ENCODE results near the gene PRDM8.
"Not testable (repeated sequence)": the region's sequence is repeated elsewhere in the genome, so short reads cannot be mapped to it uniquely, and the experiment has no call there.

PRDM8 gene

DNA sequence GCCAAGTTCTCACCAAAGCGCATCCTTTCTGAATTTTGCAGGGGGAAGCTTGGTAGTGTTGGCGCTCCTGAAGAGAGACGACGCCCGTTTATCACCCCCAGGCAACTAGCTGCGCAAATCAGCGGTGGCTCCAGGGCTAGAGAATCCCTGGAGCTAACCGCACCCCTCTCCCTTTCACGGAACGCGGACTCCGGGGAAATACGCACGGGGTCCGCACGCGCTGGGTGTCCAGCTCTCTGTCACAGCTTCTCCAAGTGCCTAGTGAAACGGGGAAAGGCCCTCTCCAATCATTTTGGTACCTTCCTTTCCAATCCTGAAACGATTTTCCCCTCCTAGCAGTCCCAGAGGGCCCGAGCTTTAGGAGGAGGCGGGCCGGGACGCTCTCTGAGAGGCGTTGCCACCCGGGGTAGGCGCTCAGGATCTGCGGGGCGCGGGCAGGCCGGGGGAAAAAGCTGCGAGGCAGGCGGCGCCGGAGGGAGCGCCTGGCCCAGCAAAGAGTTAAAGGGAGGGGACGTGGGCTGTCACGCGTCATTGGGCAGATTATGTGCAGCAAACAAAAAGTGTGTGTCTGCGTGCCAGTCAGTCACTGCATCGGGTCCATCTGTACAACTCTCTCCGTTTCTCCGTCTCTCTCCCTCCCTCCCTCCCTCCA is at the start of gene PRDM8:
Gene PRDM8, plus strand, starts transcription at position 582 of the 652 bp plus-strand sequence. CDS start 2,578 bp downstream, outside the sequence.
- no peak for DNase-seq (ENCODE audit: low read depth)

DNA sequence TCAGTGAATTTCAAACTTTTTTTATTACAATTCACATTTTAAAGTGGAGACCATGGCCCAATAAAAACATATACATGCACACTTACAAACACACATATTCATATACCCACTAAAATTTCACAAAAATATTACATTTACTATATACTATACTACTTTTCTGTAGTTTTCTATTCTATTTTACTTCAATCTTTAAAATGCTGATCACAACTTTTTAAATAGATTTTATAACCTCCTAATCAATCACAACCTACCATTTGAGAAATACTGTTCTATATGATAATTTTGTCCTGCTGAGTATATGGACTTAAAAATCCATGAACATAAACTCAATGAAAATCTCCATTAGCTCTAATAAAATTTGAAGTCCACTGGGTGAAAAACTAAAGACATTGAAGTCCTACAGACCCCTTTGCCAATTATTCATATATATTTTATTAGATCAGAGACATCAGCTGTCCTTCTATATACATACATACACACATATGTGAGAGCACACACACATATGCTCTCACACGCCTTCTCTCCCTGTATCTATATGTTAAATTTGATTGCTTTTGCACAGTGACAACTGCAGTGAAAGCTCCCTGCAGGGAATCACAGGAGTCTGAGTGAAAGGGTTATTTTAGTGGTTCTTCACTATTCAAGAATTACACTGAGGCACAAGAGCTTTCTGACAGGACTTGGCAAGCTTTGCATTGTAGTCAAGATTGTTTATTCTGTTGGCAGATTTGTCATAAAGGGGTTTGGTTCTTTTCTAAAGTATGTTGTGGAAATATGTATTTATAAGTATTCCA is 46.7 kb upstream of the PRDM8 start:
- DNase-seq (ENCODE audit: low read depth) = no peak

DNA sequence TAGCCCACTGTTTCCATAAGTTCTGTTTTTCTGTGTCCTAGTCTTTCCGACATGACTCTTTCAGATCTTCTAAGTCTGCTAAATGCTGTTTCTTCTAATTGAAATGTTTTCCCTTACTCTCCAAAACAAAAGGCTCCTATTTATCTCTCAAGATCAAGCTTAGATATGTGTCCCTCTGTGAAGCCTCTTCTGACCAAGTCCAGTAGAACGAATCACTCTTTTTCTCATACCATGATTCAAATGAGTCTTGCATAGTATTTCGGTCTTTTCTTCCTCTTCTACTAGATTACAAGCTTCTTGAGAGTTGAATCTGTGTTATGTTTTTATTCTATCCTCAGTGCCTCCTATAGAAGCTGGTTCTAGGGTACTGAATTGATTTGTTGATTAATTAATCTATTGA is 45.3 kb upstream of the PRDM8 start:
- DNase-seq (ENCODE audit: low read depth) = no peak

DNA sequence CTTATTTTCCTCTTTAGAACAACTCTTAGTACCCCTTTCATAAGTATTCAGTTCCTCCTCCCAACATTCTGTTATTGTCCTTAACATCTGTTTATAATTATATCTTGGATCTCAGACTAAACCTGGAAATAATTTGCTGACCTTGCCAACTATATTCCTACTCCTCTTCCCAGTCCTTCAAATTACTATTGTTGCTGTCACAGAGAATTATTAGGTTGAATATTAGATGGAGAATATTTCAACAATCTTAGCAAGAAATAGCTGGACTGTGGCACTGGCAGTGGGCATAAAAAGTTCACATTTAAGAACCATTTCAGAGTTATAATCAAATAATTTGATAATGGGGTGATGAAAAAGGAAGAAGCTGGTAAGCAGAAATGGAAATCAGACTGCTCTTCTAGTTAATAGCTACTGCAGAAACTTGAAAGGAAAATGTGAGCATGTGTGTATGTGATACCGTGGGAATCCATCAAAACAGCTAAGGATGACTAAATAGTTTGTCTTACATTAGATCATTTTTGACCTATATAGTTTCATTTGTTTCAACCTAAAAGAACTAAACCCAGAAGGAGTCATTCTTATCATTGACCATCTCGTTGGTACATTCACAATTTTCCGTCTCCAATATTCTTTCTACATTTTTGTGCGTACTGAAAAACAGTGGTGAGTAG is 43.3 kb upstream of the PRDM8 start:
- DNase-seq (ENCODE audit: low read depth) = no peak

DNA sequence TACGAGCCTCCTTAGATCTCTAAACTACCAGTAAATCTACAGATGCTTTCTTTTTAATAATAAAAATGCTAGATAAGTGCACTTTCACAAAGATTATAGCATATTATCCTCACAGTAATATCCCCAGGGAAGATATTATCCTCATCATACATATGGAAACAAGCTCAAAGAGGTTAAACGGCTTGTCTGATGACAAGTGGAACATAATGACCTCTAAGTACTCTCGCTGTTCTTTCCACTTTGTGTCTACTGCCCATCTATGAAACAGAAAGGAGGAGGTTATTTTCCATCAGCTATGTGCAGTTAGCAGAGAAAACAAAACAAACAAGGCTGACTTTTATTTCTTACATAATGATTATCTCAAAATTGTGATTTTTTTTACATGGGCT is 42.8 kb upstream of the PRDM8 start:
- DNase-seq (ENCODE audit: low read depth) = no peak

DNA sequence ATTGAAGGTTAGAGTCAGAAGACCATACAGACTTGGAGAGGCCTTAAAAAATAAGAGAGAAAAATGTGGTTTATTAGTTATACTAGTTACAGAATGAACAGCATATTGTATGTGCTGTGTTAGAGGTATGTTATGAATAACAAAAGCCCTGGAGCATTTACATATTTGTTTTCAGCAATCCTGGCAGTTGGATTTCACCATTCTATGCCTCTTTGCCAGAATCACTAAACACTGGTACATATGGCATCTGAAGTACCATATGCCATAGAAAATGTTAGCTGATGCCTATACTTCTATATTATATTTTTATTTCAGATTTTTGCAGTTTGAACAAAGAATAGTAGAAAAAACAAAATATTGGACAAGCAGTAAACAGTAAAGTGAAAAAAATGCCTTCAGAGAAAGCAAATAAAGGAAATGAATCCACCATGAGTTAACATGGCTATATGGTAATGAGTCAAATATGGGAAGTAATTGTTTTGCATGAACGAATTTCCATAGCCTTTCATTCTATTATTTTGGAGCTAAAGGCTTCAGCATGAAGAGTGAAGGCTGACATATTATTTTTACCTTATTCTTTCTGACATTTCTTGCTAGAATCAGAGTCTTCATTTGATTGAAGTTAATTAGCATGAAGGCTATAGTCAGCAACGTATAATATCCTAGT is 41.9 kb upstream of the PRDM8 start:
- DNase-seq (ENCODE audit: low read depth) = no peak

DNA sequence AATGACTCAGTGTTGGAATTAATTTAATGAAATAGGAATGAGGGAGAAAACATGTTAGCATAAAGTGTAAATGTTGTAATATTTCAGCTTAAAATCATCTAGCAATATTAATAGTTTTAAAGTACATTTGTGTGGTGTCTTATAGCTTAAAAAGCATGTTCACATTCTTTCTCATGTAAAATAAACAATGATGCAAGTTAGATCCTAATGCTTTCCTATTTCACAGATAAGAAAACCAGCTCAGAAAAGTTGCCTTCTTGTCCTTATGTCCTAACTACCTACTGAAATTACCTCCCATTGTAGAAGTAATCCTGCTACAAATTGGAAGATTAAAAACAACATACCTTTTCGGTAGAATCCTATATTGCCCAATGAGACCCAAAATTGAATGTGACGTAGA is 40.9 kb upstream of the PRDM8 start:
- no peak for DNase-seq (ENCODE audit: low read depth)

DNA sequence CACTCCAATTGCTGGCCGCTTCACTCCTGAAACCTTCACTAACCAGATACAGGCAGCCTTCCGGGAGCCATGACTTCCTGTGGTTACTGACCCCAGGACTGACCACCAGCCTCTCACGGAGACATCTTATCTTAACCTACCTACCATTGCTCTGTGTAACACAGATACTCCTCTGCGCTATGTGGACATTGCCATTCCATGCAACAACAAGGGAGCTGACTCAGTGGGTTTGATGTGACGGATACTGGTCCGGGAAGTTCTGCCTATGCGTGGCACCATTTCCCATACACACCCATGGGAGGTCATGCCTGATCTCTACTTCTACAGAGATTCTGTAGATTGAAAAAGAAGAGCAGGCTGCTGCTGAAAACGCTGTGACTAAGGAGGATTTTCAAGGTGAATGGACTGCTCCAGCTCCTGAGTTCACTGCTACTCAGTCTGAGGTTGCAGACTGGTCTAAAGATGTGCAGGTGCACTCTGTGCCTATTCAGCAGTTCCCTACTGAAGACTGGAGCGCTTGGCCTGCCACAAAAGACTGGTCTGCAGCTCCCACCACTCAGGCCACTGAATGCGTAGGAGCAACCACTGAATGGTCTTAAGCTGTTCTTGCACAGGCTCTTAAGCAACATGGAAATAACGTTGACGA is 35.8 kb upstream of the PRDM8 start:
- no peak for DNase-seq (ENCODE audit: low read depth)

DNA sequence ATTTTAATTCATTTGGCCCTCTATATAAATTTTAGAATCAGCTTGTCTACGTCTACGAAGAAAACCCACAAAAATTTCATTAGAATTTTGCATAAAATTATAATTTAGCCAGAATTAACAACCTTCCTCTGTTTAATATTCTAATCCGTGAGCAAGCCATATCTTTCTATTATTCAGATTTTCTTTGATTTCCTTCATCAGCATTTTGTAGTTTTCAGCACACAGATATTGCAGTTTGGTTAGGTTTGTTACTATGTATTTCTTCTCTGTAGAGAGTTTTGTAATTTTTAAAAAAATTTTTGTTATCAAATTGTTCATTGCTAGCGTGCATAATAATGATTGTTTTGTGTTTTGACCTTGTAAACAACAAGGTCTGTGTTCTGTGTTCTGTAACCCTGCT is 34.9 kb upstream of the PRDM8 start:
- no peak for DNase-seq (ENCODE audit: low read depth)

DNA sequence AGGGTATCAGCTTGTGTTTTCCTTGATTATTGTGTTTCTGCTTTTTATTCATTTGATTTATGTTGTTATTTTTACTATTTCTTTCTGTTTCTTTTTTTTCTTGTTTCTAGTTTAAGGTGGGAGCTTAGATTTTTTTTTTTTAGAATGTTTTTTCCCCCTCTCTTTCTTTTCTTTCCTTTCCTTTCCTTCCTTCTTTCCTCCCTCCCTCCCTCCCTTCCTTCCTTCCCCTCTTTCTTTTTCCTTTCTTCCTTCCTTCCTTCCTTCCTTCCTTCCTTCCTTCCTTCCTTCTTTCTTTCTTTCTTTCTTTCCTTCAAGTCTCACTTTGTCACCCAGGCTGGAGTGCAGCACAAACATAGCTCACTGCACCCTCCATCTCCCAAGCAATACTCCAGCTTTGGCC is 31.4 kb upstream of the PRDM8 start:
- no peak for DNase-seq (ENCODE audit: low read depth)

DNA sequence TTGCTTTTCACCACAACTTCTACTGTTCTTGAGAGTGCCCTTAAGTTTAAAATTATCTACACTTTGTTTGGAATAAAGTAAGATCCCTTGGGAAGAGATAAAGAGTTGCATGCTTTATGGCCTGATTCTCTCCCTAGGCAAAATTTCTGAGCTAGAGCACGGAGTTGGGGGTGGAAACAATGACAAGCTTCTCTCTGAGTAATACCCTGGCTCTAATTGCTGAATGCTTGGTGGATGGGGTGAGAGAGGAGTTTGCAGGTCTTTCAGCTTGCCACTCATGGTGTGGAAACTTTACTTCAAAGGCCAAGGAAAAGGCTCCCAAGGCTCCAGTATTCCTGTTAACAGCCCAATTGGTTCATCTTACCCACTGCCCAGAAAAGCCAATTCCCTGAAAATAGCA is 26.1 kb upstream of the PRDM8 start:
- no peak for DNase-seq (ENCODE audit: low read depth)

DNA sequence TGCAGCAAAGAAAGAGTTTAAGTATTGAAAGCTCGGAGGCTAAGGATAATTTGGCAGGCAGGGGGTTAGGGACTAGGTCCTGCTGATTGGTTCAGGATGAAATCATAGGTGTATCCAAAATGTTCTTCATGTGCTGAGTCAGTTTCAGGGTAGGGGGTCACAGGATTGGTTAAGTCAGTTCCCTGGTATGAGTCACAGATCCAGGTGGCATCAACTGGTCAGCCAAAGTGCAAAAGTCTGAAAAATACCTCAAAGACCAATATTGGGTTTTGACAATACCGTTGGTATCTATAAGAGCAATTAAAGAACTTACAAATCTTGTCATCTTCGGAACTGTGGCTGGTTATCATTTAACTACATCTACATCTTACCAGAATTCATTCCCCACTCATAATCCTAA is 25.6 kb upstream of the PRDM8 start:
- no peak for DNase-seq (ENCODE audit: low read depth)

DNA sequence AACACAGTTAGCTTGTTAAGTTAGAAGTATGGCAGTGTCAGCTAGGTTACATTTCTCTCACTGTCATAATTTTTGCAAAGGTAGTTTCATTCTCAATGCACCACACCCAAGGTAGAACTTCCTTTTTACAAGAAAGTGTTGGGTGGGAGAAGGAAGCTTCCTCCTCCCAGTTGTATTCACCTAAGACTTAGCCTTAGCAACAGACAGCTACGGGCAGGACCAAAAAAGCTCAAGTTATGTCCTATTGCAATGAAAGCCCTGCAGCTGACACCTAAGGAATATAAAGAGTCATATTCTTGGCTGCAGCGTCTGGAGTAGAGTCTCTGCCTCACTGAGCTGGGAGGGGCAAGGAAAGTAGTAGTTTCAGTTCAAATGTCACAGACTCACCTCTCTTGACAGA is 25.1 kb upstream of the PRDM8 start:
- no peak for DNase-seq (ENCODE audit: low read depth)

DNA sequence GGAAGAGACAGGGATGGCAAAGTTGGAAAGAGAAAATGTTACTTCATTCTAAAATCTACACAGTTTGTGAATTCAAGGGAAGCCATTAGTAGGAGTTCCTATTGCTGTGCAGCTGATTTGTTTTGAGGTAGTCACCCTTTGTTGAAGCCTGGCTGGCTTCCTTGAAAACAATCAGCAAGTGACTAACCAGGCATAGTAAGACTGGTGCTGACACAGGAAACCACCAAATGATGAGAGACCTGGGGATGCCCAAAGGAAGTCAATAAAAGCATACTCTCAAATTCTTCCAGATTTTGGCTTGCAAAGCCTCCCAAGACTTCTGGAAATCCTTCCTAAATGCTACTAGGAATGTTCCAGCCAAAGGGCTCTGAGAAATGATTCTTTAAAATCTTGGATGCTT is 23.9 kb upstream of the PRDM8 start:
- DNase-seq (ENCODE audit: low read depth) = no peak

DNA sequence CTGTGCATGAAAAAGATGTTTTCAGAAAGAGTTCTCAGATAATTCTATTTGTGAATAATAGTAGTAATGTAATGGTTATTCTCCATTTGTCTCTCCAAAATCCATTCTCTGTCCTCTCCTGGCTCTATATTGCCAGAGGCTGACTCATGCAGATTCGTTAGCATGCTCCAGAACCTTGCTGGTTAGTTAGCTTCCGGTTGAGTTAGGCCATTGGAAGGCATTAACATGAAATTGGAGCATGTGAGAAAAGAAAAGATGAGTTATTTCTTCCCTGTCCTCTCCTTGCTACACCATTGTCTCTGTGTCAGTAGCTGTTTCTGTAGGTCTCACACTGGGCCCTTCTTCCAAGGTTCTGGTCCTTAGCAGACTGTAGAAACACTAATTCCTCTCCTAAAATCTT is 23.5 kb upstream of the PRDM8 start:
- DNase-seq (ENCODE audit: low read depth) = no peak

DNA sequence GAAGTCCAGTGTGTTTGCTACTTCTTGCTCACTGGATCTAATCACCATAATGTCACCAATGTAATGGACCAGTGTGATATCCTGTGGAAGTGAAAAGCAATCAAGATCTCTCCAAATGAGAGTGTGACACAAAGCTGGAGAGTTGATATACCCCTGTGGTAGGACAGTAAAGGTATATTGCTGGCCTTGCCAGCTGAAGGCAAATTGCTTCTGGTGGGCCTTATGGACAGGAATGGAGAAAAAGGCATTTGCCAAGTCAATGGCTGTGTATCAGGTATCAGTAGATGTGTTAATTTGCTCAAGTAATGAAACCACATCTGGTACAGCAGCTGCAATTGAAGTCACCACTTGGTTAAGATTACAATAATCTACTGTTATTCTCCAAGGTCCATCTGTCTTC is 19.5 kb upstream of the PRDM8 start:
- DNase-seq (ENCODE audit: low read depth) = not testable (repeated sequence)

DNA sequence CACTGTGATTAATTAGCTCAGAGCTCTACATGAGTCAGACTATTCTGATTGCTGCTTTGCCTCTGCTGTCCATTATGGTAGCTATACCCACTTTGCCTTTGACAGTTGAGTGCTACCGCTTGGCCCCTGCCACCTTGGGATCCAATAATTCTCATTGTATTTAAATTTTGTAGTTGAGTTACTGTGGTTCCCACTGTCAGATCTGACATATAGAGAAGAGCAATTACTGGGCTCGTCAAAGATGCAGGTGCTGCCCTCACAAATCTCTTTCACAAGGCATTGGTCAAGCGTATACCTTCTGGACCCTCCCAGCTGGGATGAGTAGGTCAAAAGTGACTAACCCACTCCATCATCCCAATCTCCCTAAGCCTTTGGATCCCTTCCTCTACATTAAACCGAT is 18.3 kb upstream of the PRDM8 start:
- DNase-seq (ENCODE audit: low read depth) = no peak

DNA sequence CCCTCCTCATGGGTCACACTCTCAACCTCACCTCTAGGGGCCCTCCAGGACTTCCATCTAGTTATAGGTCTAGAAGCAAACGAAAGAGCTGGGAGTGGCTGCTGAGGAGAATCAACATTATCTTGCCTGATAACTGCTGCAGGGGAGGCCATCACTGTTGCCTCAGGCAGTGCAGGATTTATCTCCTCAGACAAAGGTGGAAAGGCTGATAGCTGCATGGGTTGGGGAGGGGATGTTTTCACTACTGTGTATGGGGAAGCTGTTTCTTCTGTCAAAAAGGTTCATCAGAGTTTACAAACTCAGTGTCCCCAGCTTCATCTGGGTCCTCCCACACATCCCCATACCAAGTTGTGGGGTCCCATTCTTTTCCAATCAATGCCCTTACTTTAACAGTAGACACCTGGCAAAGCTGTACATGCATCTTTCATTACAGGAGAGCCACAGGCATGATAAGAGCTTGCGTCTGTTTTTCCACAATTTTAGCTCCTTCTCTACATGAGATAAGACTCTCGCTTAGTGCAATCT is 17.6 kb upstream of the PRDM8 start:
- DNase-seq (ENCODE audit: low read depth) = no peak

DNA sequence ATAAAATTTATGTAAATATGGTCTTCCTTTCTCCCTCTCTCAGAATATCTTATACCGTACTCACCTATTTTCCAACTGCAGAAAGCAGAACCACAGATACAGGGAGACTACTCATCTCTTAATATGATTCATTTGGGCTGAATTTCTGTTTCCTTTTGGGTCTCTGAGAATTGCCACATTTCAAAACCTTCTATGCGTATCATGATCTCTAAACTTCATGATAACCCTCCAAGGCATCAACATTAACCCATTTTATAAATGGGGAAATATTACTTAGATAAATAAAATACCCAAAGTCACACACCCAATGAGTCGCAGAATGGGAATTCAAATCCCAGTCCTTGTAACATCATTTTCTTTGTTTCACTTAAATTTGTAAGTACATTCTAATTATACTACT is 16.6 kb upstream of the PRDM8 start:
- DNase-seq (ENCODE audit: low read depth) = no peak

DNA sequence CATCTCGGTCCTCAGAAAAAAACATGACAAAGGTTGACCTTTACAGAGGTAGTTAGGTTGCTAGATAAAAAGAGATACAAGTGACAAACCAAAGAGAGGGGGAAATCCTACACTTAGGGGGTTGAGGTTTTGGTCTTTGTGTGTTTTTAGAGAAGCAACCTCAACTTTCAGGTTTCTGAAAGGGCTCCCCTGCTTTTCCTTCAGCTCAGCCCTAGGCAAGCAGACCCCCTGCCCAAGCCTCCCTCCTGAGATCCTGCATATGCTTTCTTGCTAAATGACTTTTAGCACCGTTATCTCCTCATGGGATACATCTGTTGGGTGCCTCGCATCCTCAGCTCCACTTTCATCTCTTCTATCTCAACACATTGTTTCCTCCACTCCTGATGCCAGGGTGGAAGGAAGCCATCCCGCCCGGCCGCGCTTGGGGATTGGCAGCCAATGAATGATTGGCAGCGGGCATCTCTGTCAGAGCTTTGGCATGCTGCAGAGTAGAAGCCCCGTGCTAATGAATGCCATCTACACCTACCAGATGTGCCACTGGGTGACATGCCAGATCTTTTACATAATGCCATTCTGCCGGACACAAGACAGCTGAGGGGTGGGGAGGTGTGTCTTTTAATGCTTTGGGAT is 15.0 kb upstream of the PRDM8 start:
- no peak for DNase-seq (ENCODE audit: low read depth)

DNA sequence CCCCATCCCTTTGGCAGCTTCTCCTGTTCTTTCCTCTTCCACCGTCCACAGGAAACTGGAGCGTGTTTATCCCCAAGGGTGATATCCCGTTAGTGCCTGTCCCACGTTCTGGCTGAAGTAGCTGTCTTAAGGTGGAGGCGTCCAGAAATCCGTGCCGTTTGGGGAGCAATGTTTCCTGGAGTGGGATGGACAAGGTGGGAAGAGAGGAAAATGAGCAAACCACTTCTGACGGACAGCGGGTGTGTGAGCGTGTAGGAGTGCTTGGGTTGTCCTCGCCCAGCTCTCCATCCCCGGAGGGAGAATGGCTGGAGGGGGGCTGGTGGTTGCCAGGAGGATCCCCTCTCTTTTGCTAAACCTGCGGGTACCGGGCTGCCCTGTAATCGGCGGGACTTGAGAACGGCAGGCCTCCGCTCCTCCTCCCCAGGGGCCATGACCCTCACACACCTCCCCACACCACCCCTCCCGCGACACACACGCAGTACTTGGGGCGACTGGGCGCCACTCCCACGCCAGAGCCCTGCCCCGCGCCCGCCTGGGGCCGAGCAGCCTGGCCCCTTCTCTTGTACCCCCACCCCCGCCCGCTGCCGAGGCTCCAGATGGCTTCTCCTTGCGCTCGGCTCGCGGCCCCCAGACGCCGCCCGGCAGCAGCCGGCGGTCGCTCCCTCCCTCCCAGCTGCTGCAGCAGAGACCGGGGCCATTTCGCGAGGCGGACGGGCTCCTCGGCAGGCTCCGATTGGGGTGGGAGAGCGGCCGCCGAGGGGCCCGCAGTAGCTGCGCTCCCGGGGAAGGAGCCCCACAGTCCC is 13.9 kb upstream of the PRDM8 start:
- DNase-seq (ENCODE audit: low read depth) = no peak
